ENCODE measurements around the gene SNRNP48. TPM values are rescaled to one million over a fixed set of nuclear protein-coding genes. Genes with fewer than 3 reads are reported as not detected.

Gene SNRNP48
- total RNA-seq, 1 experiment from 2014 or later: 14.4 TPM

GRCh38 chr6:7590918-7591302 is 912 bp downstream of the SNRNP48 start:
- DNase-seq (ENCODE audit: extremely low read depth, low read depth): no peak

- DNase-seq (ENCODE audit: extremely low read depth, low read depth): no peak
Measured at GRCh38 chr6:7591770-7592169, 1.8 kb downstream of the SNRNP48 start.

GRCh38 chr6:7593229-7593628 is 3.2 kb downstream of the SNRNP48 start:
- no peak for DNase-seq (ENCODE audit: extremely low read depth, low read depth)

GRCh38 chr6:7594579-7595125 is 4.7 kb downstream of the SNRNP48 start:
- no peak for DNase-seq (ENCODE audit: extremely low read depth, low read depth)

- DNase-seq (ENCODE audit: extremely low read depth, low read depth): no peak
Measured at GRCh38 chr6:7604003-7604402, 14.0 kb downstream of the SNRNP48 start.

- DNase-seq (ENCODE audit: extremely low read depth, low read depth): no peak
Measured at GRCh38 chr6:7604506-7604905, 14.5 kb downstream of the SNRNP48 start.

GRCh38 chr6:7615611-7616383 is 25.8 kb downstream of the SNRNP48 start:
- DNase-seq (ENCODE audit: extremely low read depth, low read depth): peak; percentile 46

GRCh38 chr6:7617801-7618764 is 28.1 kb downstream of the SNRNP48 start:
- DNase-seq (ENCODE audit: extremely low read depth, low read depth): no peak

GRCh38 chr6:7621761-7622160 is 31.8 kb downstream of the SNRNP48 start:
- no peak for DNase-seq (ENCODE audit: extremely low read depth, low read depth)

- no peak for DNase-seq (ENCODE audit: extremely low read depth, low read depth)
Measured at GRCh38 chr6:7624796-7625710, 35.1 kb downstream of the SNRNP48 start.

GRCh38 chr6:7628479-7628878 is 38.5 kb downstream of the SNRNP48 start:
- no peak for DNase-seq (ENCODE audit: extremely low read depth, low read depth)

- DNase-seq (ENCODE audit: extremely low read depth, low read depth): no peak
Measured at GRCh38 chr6:7628909-7629308, 38.9 kb downstream of the SNRNP48 start.

GRCh38 chr6:7629321-7629720 is 39.3 kb downstream of the SNRNP48 start:
- no peak for DNase-seq (ENCODE audit: extremely low read depth, low read depth)

- DNase-seq (ENCODE audit: extremely low read depth, low read depth): no peak
Measured at GRCh38 chr6:7630792-7631191, 40.8 kb downstream of the SNRNP48 start.

- no peak for DNase-seq (ENCODE audit: extremely low read depth, low read depth)
Measured at GRCh38 chr6:7631466-7631865, 41.5 kb downstream of the SNRNP48 start.

GRCh38 chr6:7632501-7633290 is 42.7 kb downstream of the SNRNP48 start:
- no peak for DNase-seq (ENCODE audit: extremely low read depth, low read depth)

- DNase-seq (ENCODE audit: extremely low read depth, low read depth): no peak
Measured at GRCh38 chr6:7633361-7633760, 43.4 kb downstream of the SNRNP48 start.

- no peak for DNase-seq (ENCODE audit: extremely low read depth, low read depth)
Measured at GRCh38 chr6:7636151-7636550, 46.2 kb downstream of the SNRNP48 start.

GRCh38 chr6:7637533-7637932 is 47.5 kb downstream of the SNRNP48 start:
- DNase-seq (ENCODE audit: extremely low read depth, low read depth): no peak

- no peak for DNase-seq (ENCODE audit: extremely low read depth, low read depth)
Measured at GRCh38 chr6:7639427-7639826, 49.4 kb downstream of the SNRNP48 start.
